HFF-Myc (cell line): ENCODE measurements around the gene GYS1.

ENCODE experiments used
- DNase-seq: peaks from one replicate; pipeline ENCODE4 v3.0.0-alpha.2; 2011; ENCODE audit warnings: low read depth; ENCODE audit errors: extremely low read depth
- H3K4me3 ChIP-seq: replicated peaks from 2 replicates; pipeline ENCODE4 v1.5.1; 2011; ENCODE audit warnings: low read depth, mild to moderate bottlenecking, control low read depth, low read length
- TF ChIP-seq, protein P1 (sequence below): IDR thresholded peaks from 2 replicates; pipeline ENCODE4 v1.5.1; 2012; ENCODE audit warnings: mild to moderate bottlenecking, low read depth, low read length, control low read depth; ENCODE audit errors: missing control alignments

GYS1 gene

DNA sequence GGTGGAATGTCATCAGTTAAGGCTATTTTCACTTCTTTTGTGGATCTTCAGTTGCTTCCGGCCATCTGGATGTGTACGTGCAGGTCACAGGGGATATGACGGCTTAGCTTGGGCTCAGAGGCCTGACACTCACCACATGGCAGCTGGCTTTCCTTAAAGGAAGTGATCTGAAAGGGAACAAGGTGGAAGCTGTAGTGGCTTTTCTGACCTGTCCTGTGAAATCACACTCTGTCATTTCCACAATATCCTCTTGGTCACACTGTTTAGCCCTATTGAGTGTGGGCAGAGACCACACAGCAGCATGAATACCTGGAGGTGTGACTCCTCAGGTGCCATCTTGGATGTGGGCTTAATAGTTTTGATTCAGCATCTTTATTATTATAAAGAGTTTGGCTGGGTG, 43.0 kb downstream of the GYS1 start:
- no peak overlapping the region for H3K4me3 ChIP-seq
- TF ChIP-seq, protein P1, sequence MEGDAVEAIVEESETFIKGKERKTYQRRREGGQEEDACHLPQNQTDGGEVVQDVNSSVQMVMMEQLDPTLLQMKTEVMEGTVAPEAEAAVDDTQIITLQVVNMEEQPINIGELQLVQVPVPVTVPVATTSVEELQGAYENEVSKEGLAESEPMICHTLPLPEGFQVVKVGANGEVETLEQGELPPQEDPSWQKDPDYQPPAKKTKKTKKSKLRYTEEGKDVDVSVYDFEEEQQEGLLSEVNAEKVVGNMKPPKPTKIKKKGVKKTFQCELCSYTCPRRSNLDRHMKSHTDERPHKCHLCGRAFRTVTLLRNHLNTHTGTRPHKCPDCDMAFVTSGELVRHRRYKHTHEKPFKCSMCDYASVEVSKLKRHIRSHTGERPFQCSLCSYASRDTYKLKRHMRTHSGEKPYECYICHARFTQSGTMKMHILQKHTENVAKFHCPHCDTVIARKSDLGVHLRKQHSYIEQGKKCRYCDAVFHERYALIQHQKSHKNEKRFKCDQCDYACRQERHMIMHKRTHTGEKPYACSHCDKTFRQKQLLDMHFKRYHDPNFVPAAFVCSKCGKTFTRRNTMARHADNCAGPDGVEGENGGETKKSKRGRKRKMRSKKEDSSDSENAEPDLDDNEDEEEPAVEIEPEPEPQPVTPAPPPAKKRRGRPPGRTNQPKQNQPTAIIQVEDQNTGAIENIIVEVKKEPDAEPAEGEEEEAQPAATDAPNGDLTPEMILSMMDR: no peak
- DNase-seq: no peak

DNA sequence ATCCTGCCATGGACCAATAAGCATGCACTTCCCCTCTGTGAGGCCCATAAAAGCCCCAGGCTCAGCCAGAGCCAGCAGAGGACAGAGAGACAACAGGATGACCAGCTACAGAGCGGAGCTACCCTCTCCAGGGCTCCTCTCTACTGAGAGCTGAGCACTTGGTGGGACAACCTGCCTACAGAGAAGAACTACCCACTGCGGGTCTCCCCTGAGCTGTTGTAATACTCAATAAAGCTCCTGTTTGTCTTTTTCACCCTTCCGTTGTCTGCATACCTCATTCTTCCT, 45.9 kb downstream of the GYS1 start:
- no peak for DNase-seq
- TF ChIP-seq, protein P1: no peak
- H3K4me3 ChIP-seq: no peak overlapping the region

DNA sequence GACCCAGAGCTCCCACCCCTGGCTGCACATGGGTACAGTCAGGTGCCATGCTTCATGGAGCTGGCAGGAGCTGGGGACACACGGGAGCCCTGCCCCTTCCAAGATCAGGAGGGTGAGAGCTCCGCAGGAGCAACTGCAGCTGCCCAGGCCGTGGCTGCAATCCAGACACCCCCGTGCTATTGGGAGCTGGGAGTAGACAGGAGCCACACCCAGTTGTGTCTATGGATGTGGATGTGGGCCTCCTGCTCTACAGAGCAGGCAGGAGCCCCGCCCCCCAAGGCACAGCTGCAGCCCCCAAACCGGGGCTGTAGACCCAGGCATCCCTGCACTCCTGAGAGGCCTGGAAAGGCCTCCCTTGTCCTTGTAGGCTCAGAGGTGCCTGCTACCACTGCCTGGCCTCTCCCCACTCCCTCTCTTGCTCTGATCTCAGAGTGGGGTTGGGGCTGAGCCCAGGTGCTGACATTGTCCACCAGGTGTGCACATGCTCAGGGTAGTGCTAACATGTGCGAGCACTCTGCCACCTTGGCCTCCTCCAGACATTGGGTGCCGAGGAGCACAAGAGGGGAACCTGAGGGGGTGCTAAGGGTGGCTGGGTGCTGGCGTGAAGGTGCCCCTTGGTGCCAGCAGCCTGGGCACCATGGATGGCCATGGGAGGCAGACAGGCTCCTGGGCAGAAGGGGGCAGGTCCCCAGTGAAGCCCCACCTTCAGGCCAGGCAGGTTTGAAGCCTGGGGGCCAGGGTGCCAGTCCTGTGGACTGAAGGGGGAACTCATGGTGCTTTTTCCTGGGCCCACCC, 46.4 kb downstream of the GYS1 start:
- TF ChIP-seq, protein P1: no peak
- DNase-seq: no peak
- no peak overlapping the region for H3K4me3 ChIP-seq

DNA sequence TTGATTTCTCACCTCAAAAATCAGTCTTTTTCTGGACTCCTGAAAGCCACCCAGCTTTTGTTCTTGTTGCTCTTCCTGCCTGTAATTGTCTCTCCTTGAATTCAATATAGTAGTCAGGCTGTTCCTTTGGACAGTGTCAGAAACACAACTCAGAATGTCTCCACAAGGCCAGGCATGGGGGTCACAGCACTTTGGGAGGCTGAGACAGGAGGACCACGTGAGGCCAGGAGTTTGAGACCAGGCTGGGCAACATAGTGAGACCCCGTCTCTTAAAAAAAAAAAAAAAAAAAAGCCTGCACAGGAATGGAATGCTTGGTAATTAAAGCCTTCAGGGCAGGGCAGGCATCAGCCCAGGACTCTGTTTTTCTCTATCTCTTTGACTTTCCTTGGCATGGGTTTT, 47.3 kb downstream of the GYS1 start:
- no peak overlapping the region for H3K4me3 ChIP-seq
- no peak for DNase-seq
- TF ChIP-seq, protein P1: no peak

DNA sequence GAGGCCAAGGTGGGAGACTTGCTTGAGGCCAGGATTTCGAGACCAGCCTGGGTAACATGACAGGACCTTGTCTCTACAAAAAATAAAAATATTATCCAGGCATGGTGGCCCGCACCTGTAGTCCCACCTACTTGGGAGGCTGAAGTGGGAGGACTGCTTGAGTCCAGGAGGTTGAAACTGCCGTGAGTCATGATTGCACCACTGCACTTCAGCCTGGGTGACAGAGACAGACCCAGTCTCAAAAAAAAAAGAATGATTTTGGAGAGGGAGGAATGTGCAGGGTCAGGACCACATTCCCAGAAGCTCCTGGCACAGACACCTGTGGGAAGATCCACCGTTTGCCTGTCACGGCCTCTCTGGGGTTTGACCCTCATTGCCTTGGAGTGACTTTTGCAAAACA, 47.7 kb downstream of the GYS1 start:
- no peak for DNase-seq

DNA sequence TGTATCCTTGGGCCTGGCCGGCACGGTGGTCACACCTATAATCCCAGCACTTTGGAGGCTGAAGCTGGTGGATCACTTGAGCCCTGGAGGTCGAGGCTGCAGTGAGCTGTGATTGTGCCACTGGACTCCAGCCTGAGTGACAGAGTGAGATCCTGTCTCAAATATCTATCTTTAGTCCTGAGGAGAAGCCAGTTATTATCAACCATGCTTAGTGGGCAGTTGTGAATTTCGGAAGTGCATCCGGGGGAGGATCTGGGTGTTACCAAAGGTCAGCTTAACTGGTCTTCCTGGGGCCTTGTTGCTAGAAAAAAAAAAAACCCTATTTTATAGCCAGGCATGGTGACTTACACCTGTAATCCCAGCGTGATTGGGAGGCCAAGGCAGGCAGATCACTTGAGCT, 50.0 kb downstream of the GYS1 start:
- no peak overlapping the region for H3K4me3 ChIP-seq
- no peak for DNase-seq

More for the DNA sequence above, 47.7 kb downstream of the GYS1 start:
- TF ChIP-seq, protein P1: no peak
- no peak overlapping the region for H3K4me3 ChIP-seq

More for the DNA sequence above, 50.0 kb downstream of the GYS1 start:
- TF ChIP-seq, protein P1: no peak
